Measurements from ENCODE around the gene GRM7. TPM values are rescaled to one million over a fixed set of nuclear protein-coding genes. Genes with fewer than 3 reads are reported as not detected.

The GRM7 gene
- total RNA-seq, 1 experiment from 2014 or later = not detected

DNA sequence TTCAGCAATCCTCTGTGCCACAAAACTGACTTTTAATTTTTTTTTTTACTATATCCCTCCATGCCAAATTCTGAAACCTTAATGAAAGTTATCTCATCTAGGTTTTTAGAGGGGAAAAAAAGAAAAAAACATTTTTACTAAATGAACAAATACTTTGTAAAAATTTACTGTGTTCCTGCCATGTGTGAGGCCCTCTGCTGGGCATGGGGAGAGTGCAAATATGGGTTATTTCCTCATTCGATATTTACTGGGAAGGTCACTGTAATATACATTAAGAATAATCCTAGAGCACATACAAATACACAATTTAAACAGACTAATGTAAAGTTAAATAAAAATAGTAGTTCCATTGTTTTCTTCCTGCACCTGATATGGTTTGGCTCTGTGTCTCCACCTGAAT is 215.0 kb downstream of the GRM7 start:
- ATAC-seq (peak; percentile 47; the same call in 1 of the 2 replicates), DNase-seq (ENCODE audit: low read depth, low spot score) (no peak)
- H3K4me3 ChIP-seq (replicated peaks in 1 of 2; ENCODE audit: low read depth in 1 of 2, low read length in 2 of 2) = no peak overlapping the region
- ChIA-PET CTCF (no interaction called here), POLR2A (no interaction called here), RAD21 (ENCODE audit: low non-redundant PET in 1 of 2, low total read pairs in 2 of 2, uncharacterized antibody in 2 of 2, unreplicated experiment in 2 of 2) (no interaction called here)
- no peaks in the 10 kb centered on the region for H3K9me3 ChIP-seq (ENCODE audit: control insufficient read depth in 1 of 2, insufficient read depth in 1 of 2, low read depth in 1 of 2, low read length in 2 of 2)
- H3K4me1 ChIP-seq (ENCODE audit: control insufficient read depth in 1 of 2, insufficient read depth in 2 of 2, low read length in 2 of 2) = no peaks in the 10 kb centered on the region
- H3K27me3 ChIP-seq (ENCODE audit: insufficient read depth, low read length) = no peaks in the 10 kb centered on the region
- no peak for TF ChIP-seq SP1 (IDR thresholded peaks at IDR 0.05; ENCODE audit: low read depth)
- TF ChIP-seq, protein P1, sequence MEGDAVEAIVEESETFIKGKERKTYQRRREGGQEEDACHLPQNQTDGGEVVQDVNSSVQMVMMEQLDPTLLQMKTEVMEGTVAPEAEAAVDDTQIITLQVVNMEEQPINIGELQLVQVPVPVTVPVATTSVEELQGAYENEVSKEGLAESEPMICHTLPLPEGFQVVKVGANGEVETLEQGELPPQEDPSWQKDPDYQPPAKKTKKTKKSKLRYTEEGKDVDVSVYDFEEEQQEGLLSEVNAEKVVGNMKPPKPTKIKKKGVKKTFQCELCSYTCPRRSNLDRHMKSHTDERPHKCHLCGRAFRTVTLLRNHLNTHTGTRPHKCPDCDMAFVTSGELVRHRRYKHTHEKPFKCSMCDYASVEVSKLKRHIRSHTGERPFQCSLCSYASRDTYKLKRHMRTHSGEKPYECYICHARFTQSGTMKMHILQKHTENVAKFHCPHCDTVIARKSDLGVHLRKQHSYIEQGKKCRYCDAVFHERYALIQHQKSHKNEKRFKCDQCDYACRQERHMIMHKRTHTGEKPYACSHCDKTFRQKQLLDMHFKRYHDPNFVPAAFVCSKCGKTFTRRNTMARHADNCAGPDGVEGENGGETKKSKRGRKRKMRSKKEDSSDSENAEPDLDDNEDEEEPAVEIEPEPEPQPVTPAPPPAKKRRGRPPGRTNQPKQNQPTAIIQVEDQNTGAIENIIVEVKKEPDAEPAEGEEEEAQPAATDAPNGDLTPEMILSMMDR (IDR thresholded peaks at IDR 0.05 in 2 of 3, conservative IDR thresholded peaks at IDR 0.05 in 1 of 3; ENCODE audit: borderline replicate concordance in 1 of 3, insufficient read depth in 1 of 3, low read depth in 2 of 3, low read length in 2 of 3) = peak; percentile 7 to 52 (median 32); a peak in 3 of 6 replicates
- no peak overlapping the region for H3K4me2 ChIP-seq (ENCODE audit: low read length)
- intact Hi-C loops (cut with micrococcal nuclease) = no loop called here
- H2AFZ ChIP-seq (ENCODE audit: low read depth, low read length, poor library complexity, severe bottlenecking) = no peak overlapping the region
- H3K79me2 ChIP-seq (ENCODE audit: insufficient read depth, low read length) = no peaks in the 10 kb centered on the region
- H3K9ac ChIP-seq (ENCODE audit: low read length) = no peak overlapping the region
- BruUV-seq (replicated peaks) = no TSS peak
- H4K20me1 ChIP-seq (ENCODE audit: insufficient read depth) = no peaks in the 10 kb centered on the region
- no peak overlapping the region for H3K27ac ChIP-seq (ENCODE audit: low read depth, low read length)
- no peaks in the 10 kb centered on the region for H3K9me2 ChIP-seq (ENCODE audit: insufficient read depth)
- no peaks in the 10 kb centered on the region for H3K36me3 ChIP-seq (ENCODE audit: control insufficient read depth in 1 of 2, insufficient read depth in 2 of 2, low read length in 2 of 2)

DNA sequence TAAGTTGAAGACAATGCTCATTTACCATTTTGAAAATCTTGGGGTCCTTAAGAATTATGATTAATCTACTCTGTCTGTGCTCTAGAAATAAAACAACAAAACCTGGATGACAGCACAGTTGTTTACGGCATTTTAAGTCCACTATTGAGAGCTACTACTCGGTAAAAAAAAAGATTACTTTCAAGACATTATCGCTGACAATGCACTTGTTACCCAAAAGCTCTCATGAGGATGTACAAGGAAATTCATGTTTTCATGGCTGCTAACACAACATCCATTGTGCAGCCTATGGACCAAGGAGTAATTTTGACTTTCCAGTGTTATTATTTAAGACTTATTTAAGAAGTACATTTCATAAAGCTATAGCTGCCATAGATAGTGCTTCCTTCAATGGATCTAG is 221.3 kb downstream of the GRM7 start:
- Histone ChIP-seq H3K9me2 (ENCODE audit: insufficient read depth) (no peaks in the 10 kb centered on the region), H3K79me2 (ENCODE audit: insufficient read depth, low read length) (no peaks in the 10 kb centered on the region), H3K9me3 (ENCODE audit: control insufficient read depth in 1 of 2, insufficient read depth in 1 of 2, low read depth in 1 of 2, low read length in 2 of 2) (no peaks in the 10 kb centered on the region), H3K27ac (ENCODE audit: low read depth, low read length) (no peak overlapping the region), H3K4me2 (ENCODE audit: low read length) (no peak overlapping the region), H3K27me3 (ENCODE audit: insufficient read depth, low read length) (no peaks in the 10 kb centered on the region), H3K4me1 (ENCODE audit: control insufficient read depth in 1 of 2, insufficient read depth in 2 of 2, low read length in 2 of 2) (no peaks in the 10 kb centered on the region), H3K4me3 (replicated peaks in 1 of 2; ENCODE audit: low read depth in 1 of 2, low read length in 2 of 2) (no peak overlapping the region), H3K36me3 (ENCODE audit: control insufficient read depth in 1 of 2, insufficient read depth in 2 of 2, low read length in 2 of 2) (no peaks in the 10 kb centered on the region), H4K20me1 (ENCODE audit: insufficient read depth) (no peaks in the 10 kb centered on the region), H2AFZ (ENCODE audit: low read depth, low read length, poor library complexity, severe bottlenecking) (no peak overlapping the region), H3K9ac (ENCODE audit: low read length) (no peak overlapping the region)
- ChIA-PET CTCF (no interaction called here), POLR2A (no interaction called here), RAD21 (ENCODE audit: low non-redundant PET in 1 of 2, low total read pairs in 2 of 2, uncharacterized antibody in 2 of 2, unreplicated experiment in 2 of 2) (no interaction called here)
- ATAC-seq (no peak), DNase-seq (ENCODE audit: low read depth, low spot score) (no peak)
- BruUV-seq (replicated peaks) = no TSS peak
- TF ChIP-seq, protein P1 (IDR thresholded peaks at IDR 0.05 in 2 of 3, conservative IDR thresholded peaks at IDR 0.05 in 1 of 3; ENCODE audit: borderline replicate concordance in 1 of 3, insufficient read depth in 1 of 3, low read depth in 2 of 3, low read length in 2 of 3) = no peak
- no peak for TF ChIP-seq SP1 (IDR thresholded peaks at IDR 0.05; ENCODE audit: low read depth)
- TF ChIP-seq, protein P2, sequence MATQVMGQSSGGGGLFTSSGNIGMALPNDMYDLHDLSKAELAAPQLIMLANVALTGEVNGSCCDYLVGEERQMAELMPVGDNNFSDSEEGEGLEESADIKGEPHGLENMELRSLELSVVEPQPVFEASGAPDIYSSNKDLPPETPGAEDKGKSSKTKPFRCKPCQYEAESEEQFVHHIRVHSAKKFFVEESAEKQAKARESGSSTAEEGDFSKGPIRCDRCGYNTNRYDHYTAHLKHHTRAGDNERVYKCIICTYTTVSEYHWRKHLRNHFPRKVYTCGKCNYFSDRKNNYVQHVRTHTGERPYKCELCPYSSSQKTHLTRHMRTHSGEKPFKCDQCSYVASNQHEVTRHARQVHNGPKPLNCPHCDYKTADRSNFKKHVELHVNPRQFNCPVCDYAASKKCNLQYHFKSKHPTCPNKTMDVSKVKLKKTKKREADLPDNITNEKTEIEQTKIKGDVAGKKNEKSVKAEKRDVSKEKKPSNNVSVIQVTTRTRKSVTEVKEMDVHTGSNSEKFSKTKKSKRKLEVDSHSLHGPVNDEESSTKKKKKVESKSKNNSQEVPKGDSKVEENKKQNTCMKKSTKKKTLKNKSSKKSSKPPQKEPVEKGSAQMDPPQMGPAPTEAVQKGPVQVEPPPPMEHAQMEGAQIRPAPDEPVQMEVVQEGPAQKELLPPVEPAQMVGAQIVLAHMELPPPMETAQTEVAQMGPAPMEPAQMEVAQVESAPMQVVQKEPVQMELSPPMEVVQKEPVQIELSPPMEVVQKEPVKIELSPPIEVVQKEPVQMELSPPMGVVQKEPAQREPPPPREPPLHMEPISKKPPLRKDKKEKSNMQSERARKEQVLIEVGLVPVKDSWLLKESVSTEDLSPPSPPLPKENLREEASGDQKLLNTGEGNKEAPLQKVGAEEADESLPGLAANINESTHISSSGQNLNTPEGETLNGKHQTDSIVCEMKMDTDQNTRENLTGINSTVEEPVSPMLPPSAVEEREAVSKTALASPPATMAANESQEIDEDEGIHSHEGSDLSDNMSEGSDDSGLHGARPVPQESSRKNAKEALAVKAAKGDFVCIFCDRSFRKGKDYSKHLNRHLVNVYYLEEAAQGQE (IDR thresholded peaks at IDR 0.05; ENCODE audit: low read depth) = no peak
- intact Hi-C loops (cut with micrococcal nuclease) = no loop called here
